Keratinocyte (primary cell): ENCODE results near the gene ALOX12B. TPM values are rescaled to one million over a fixed set of nuclear protein-coding genes. Genes with fewer than 3 reads are reported as not detected.
"Not testable (repeated sequence)": the region's sequence is repeated elsewhere in the genome, so short reads cannot be mapped to it uniquely, and the experiment has no call there.

Experiments used
- DNase-seq: peaks from one replicate; pipeline ENCODE4 v3.0.0-alpha.2; 2011; ENCODE audit warnings: low read depth, missing footprints, low spot score
- FAIRE-seq: peaks from 2 replicates; lab custom pipeline; 2011; peaks lifted over from hg19 to GRCh38; lab: Jason Lieb, UNC
- H2AFZ ChIP-seq: 2 replicates; pipeline ENCODE4 v1.6.0; 2012; ENCODE audit warnings: low read length, control low read depth, inconsistent platforms; ENCODE audit not compliant: control insufficient read depth
- H3K27ac ChIP-seq: 2 replicates; pipeline ENCODE4 v1.5.1; 2011; ENCODE audit warnings: low read length; ENCODE audit not compliant: control insufficient read depth, insufficient read depth
- H3K27me3 ChIP-seq: 3 replicates; pipeline ENCODE4 v1.6.0; 2011; ENCODE audit warnings: low read length; ENCODE audit not compliant: control insufficient read depth, insufficient read depth; ENCODE audit errors: extremely low read depth
- H3K36me3 ChIP-seq, 2 experiments: 2 replicates in 1 of 2; 3 replicates in 1 of 2; pipeline ENCODE4 v1.5.1; 2011; ENCODE audit warnings: low read length in 2 of 2, mild to moderate bottlenecking in 1 of 2; ENCODE audit not compliant: control insufficient read depth in 2 of 2, insufficient read depth in 2 of 2; ENCODE audit errors: extremely low read depth in 1 of 2
- H3K4me1 ChIP-seq: 3 replicates; pipeline ENCODE4 v1.5.1; 2011; ENCODE audit warnings: low read length; ENCODE audit not compliant: control insufficient read depth, insufficient read depth; ENCODE audit errors: extremely low read depth
- H3K4me2 ChIP-seq: 3 replicates; pipeline ENCODE4 v1.6.0; 2011; ENCODE audit warnings: low read depth, low read length; ENCODE audit not compliant: control insufficient read depth, insufficient read depth; ENCODE audit errors: extremely low read depth
- H3K4me3 ChIP-seq, 3 experiments: fragments of 200-600 bp in 1 of 3; sonication (generic) in 1 of 3; 2 replicates in 2 of 3; 3 replicates in 1 of 3; pipeline ENCODE4 v1.5.1; 2011 to 2016; ENCODE audit warnings: low read length in 3 of 3, mild to moderate bottlenecking in 3 of 3, control low read depth in 2 of 3, inconsistent platforms in 1 of 3, low read depth in 1 of 3, mixed read lengths in 1 of 3, mixed run types in 1 of 3, moderate library complexity in 1 of 3; ENCODE audit not compliant: control insufficient read depth in 2 of 3, insufficient read depth in 2 of 3; ENCODE audit errors: extremely low read depth in 1 of 3
- H3K79me2 ChIP-seq: 2 replicates; pipeline ENCODE4 v1.6.0; 2012; ENCODE audit warnings: low read length; ENCODE audit not compliant: control insufficient read depth, insufficient read depth
- H3K9ac ChIP-seq: 3 replicates; pipeline ENCODE4 v1.6.0; 2011; ENCODE audit warnings: low read length; ENCODE audit not compliant: control insufficient read depth, insufficient read depth; ENCODE audit errors: extremely low read depth
- H3K9me1 ChIP-seq: 3 replicates; pipeline ENCODE4 v1.6.0; 2011; ENCODE audit warnings: low read length; ENCODE audit not compliant: control insufficient read depth, insufficient read depth; ENCODE audit errors: extremely low read depth
- H3K9me3 ChIP-seq: 2 replicates; pipeline ENCODE4 v1.5.1; 2012; ENCODE audit warnings: low read depth, low read length; ENCODE audit not compliant: control insufficient read depth
- H4K20me1 ChIP-seq: 3 replicates; pipeline ENCODE4 v1.6.0; 2011; ENCODE audit warnings: low read length; ENCODE audit not compliant: control insufficient read depth, insufficient read depth; ENCODE audit errors: extremely low read depth
- EZH2 ChIP-seq: IDR thresholded peaks from one replicate; pipeline ENCODE4 v1.6.1; 2012; ENCODE audit warnings: inconsistent platforms, mild to moderate bottlenecking, low read length, moderate library complexity
- dilution Hi-C: fragments of 300-500 bp; cut with MboI; formaldehyde crosslinking; loops from one replicate; pipeline ENCODE4 v1.7.0; 2020; ENCODE audit warnings: low sequenced_read_pairs; ENCODE audit not compliant: extremely low pct_ligation_motif_present
- polyA plus RNA-seq, 5 experiments: library from polyadenylated mRNA; depleted of rRNA in 3 of 5; stranded (reverse) in 3 of 5; stranded (forward) in 1 of 5; unstranded in 1 of 5; fragments of >200 nt; gene quantifications; 1 replicate in 1 of 5; 2 replicates in 3 of 5; 3 replicates in 1 of 5; pipeline versions ENCODE4 v1.2.1 to v1.2.3, GENCODE V29; 2011 to 2012; ENCODE audit warnings: missing spikeins in 2 of 5, low read depth in 1 of 5, low replicate concordance in 1 of 5
- TF ChIP-seq, protein P1 (sequence below), 3 experiments: IDR thresholded peaks in 1 of 3; conservative IDR thresholded peaks in 1 of 3; optimal IDR thresholded peaks in 1 of 3; 2 replicates in 2 of 3; 3 replicates in 1 of 3; pipeline versions ENCODE3 to v1.5.1; 2011; ENCODE audit warnings: low read length in 3 of 3, mild to moderate bottlenecking in 3 of 3, moderate library complexity in 2 of 3, control low read depth in 1 of 3, inconsistent platforms in 1 of 3; ENCODE audit not compliant: insufficient read depth in 2 of 3; ENCODE audit errors: extremely low read depth in 1 of 3

The ALOX12B gene
- polyA plus RNA-seq, 1 donor (not counting 4 experiments of a cell fraction or from before 2014, with no cell fraction given) = 0.47 TPM

DNA sequence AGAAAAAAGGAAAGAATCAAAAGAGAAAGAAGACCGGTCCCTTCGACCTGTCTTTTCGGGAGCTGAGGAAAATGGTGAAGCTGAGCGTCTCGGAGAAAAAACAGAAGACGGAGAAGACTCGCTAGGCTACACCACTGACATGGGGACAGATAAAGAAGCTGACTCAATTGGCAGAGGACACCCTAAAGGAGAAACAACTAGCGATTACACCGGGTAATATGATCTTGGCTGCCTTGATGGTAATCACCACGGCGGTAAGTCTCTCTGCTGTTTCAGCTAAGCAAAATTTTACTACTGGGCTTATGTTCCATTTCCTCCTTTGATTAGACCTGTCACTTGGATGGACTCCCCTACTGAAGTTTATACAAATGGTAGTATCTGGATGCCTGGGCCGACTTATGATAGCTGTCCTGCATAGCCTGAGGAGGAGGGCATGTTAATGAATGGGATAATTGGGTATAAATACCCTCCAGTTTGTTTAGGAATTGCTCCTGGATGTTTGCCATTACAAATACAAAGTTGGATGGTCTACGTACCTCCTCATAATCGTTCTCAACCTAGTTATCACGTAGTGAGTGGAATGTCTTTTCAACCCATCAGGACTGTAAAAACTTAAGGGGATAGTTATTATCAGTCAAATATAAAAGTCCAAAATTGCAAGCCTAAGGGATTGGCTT is 24.6 kb downstream of the ALOX12B start:
- no peaks in the 10 kb centered on the region for H4K20me1 ChIP-seq
- peaks cover 13% of the 10 kb centered on the region for H3K4me1 ChIP-seq
- peak overlapping the region; percentile 50 for H2AFZ ChIP-seq
- H3K9me1 ChIP-seq = no peaks in the 10 kb centered on the region
- H3K27ac ChIP-seq = no peak overlapping the region
- FAIRE-seq = peak; percentile 77
- H3K4me2 ChIP-seq = peak overlapping the region; percentile 83
- H3K27me3 ChIP-seq = peaks cover 14% of the 10 kb centered on the region
- no peaks in the 10 kb centered on the region for H3K9me3 ChIP-seq
- dilution Hi-C loops = no loop called here
- H3K4me3 ChIP-seq = peak overlapping the region in 2 of 3 experiments; percentile 22 to 58
- H3K79me2 ChIP-seq = no peaks in the 10 kb centered on the region
- no peak for DNase-seq
- TF ChIP-seq, protein P1, sequence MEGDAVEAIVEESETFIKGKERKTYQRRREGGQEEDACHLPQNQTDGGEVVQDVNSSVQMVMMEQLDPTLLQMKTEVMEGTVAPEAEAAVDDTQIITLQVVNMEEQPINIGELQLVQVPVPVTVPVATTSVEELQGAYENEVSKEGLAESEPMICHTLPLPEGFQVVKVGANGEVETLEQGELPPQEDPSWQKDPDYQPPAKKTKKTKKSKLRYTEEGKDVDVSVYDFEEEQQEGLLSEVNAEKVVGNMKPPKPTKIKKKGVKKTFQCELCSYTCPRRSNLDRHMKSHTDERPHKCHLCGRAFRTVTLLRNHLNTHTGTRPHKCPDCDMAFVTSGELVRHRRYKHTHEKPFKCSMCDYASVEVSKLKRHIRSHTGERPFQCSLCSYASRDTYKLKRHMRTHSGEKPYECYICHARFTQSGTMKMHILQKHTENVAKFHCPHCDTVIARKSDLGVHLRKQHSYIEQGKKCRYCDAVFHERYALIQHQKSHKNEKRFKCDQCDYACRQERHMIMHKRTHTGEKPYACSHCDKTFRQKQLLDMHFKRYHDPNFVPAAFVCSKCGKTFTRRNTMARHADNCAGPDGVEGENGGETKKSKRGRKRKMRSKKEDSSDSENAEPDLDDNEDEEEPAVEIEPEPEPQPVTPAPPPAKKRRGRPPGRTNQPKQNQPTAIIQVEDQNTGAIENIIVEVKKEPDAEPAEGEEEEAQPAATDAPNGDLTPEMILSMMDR (optimal IDR thresholded peaks at IDR 0.05 in 1 of 3, IDR thresholded peaks at IDR 0.05 in 1 of 3, conservative IDR thresholded peaks at IDR 0.05 in 1 of 3; ENCODE audit: extremely low read depth in 1 of 3, insufficient read depth in 2 of 3, low read length in 3 of 3) = no peak
- TF ChIP-seq EZH2 = peak; percentile 31
- no peaks in the 10 kb centered on the region for H3K36me3 ChIP-seq
- peak overlapping the region; percentile 24 for H3K9ac ChIP-seq

DNA sequence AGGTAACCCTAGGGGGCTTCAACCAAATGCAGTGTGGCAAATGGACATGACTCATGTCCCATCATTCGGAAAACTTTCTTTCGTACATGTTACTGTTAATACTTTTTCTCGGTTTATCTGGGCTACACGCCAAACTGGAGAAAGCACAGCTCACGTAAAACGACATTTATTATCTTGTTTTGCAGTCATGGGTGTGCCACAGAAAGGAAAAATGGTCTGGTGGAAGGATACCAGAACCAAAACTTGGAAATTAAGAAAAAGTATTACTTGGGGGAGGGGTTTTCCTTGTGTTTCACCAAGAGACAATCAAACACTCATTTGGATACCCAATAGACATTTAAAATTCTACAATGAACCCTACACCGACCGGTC is 25.1 kb downstream of the ALOX12B start:
- TF ChIP-seq, protein P1 (optimal IDR thresholded peaks at IDR 0.05 in 1 of 3, IDR thresholded peaks at IDR 0.05 in 1 of 3, conservative IDR thresholded peaks at IDR 0.05 in 1 of 3; ENCODE audit: extremely low read depth in 1 of 3, insufficient read depth in 2 of 3, low read length in 3 of 3) = no peak
- TF ChIP-seq EZH2 = no peak
- no peaks in the 10 kb centered on the region for H3K79me2 ChIP-seq
- peak overlapping the region; percentile 50 for H2AFZ ChIP-seq
- DNase-seq (no peak), FAIRE-seq (no peak)
- H3K9me1 ChIP-seq = no peaks in the 10 kb centered on the region
- no peak overlapping the region for H3K9ac ChIP-seq
- no peaks in the 10 kb centered on the region for H3K36me3 ChIP-seq
- H3K9me3 ChIP-seq = no peaks in the 10 kb centered on the region
- no peaks in the 10 kb centered on the region for H4K20me1 ChIP-seq
- peak overlapping the region; percentile 83 for H3K4me2 ChIP-seq
- H3K27ac ChIP-seq = no peak overlapping the region
- dilution Hi-C loops = no loop called here
- peaks cover 18% of the 10 kb centered on the region for H3K4me1 ChIP-seq
- H3K4me3 ChIP-seq = peak overlapping the region in 2 of 3 experiments; percentile 22 to 58
- peaks cover 14% of the 10 kb centered on the region for H3K27me3 ChIP-seq

DNA sequence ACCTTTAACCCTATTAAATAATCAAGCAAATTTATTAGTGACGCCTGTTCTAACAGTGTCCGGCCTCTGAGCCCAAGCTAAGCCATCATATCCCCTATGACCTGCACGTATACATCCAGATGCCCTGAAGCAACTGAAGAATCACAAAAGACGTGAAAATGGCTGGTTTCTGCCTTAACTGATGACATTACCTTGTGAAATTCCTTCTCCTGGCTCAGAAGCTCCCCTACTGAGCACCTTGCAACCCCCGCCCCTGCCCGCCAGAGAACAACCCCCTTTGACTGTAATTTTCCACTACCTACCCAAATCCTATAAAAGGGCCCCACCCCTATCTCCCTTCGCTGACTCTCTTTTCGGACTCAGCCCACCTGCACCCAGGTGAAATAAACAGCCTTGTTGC is 25.7 kb downstream of the ALOX12B start:
- FAIRE-seq, H3K9ac ChIP-seq, H3K9me1 ChIP-seq, H3K36me3 ChIP-seq, DNase-seq, H2AFZ ChIP-seq, H4K20me1 ChIP-seq, H3K27ac ChIP-seq, H3K4me2 ChIP-seq, H3K79me2 ChIP-seq, dilution Hi-C loops, H3K9me3 ChIP-seq, H3K4me3 ChIP-seq: not testable (repeated sequence)
- H3K4me1 ChIP-seq = peaks cover 19% of the 10 kb centered on the region
- H3K27me3 ChIP-seq = peaks cover 14% of the 10 kb centered on the region
